Mesothelial cell of epicardium (in vitro differentiated cells): ENCODE results near the gene DGKH. TPM values are rescaled to one million over a fixed set of nuclear protein-coding genes. Genes with fewer than 3 reads are reported as not detected.

Experiments
- DNase-seq, 2 experiments: peaks; one replicate each; pipeline ENCODE4 v3.0.0; 2021; ENCODE audit warnings: low spot score in 2 of 2; ENCODE audit not compliant: unreplicated experiment in 2 of 2
- H3K27ac Mint-ChIP-seq: 2 replicates; pipeline ENCODE4 v1.8.0; 2021; ENCODE audit warnings: mixed read lengths
- H3K27me3 Mint-ChIP-seq: 2 replicates; pipeline ENCODE4 v1.8.0; 2021; ENCODE audit warnings: low read depth, mixed read lengths
- H3K36me3 Mint-ChIP-seq: 2 replicates; pipeline ENCODE4 v1.8.0; 2021; ENCODE audit warnings: mixed read lengths
- H3K4me1 Mint-ChIP-seq: 2 replicates; pipeline ENCODE4 v1.8.0; 2021; ENCODE audit warnings: mixed read lengths
- H3K4me3 Mint-ChIP-seq: 2 replicates; pipeline ENCODE4 v1.8.0; 2021; ENCODE audit warnings: mild to moderate bottlenecking, moderate library complexity, mixed read lengths
- H3K9me3 Mint-ChIP-seq: 2 replicates; pipeline ENCODE4 v1.8.0; 2021; ENCODE audit warnings: mixed read lengths
- CTCF ChIP-seq: fragments of 200-600 bp; sonication (generic); IDR thresholded peaks from one replicate; pipeline ENCODE4 v1.5.0; 2021; ENCODE audit warnings: antibody characterized with exemption; ENCODE audit not compliant: unreplicated experiment
- total RNA-seq: library from RNA; stranded (reverse); gene quantifications from 3 replicates; pipeline ENCODE4 v1.2.1, GENCODE V29; 2021

Gene DGKH
- total RNA-seq, 1 donor from 2014 or later, result 9.2 TPM

- peaks cover 14% of the 10 kb centered on the region for H3K4me1 Mint-ChIP-seq
- no peak for TF ChIP-seq CTCF
- no peak overlapping the region for H3K4me3 Mint-ChIP-seq
- H3K27me3 Mint-ChIP-seq, result no peaks in the 10 kb centered on the region
- no peak overlapping the region for H3K27ac Mint-ChIP-seq
- H3K36me3 Mint-ChIP-seq, result peaks cover 23% of the 10 kb centered on the region
- DNase-seq, result no peak
- H3K9me3 Mint-ChIP-seq, result peaks cover 9% of the 10 kb centered on the region
Observed at GRCh38 chr13:42170029-42170428, 121.6 kb downstream of the DGKH start.

- Mint-ChIP-seq H3K9me3 (peaks cover 9% of the 10 kb centered on the region), H3K4me1 (peaks cover 38% of the 10 kb centered on the region), H3K27me3 (no peaks in the 10 kb centered on the region), H3K27ac (peak overlapping the region; percentile 88), H3K4me3 (no peak overlapping the region), H3K36me3 (peaks cover 16% of the 10 kb centered on the region)
- DNase-seq, result no peak
- TF ChIP-seq CTCF, result no peak
Observed at GRCh38 chr13:42173789-42174343, 125.4 kb downstream of the DGKH start.

GRCh38 chr13:42174344-42175162 lies 126.1 kb downstream of the DGKH start:
- Mint-ChIP-seq H3K4me1 (peaks cover 38% of the 10 kb centered on the region), H3K4me3 (no peak overlapping the region), H3K36me3 (peaks cover 9% of the 10 kb centered on the region), H3K27ac (peak overlapping the region; percentile 88), H3K27me3 (no peaks in the 10 kb centered on the region), H3K9me3 (peaks cover 9% of the 10 kb centered on the region)
- no peak for DNase-seq
- TF ChIP-seq CTCF, result no peak

- Mint-ChIP-seq H3K36me3 (peaks cover 9% of the 10 kb centered on the region), H3K27me3 (no peaks in the 10 kb centered on the region), H3K27ac (peak overlapping the region; percentile 45), H3K4me1 (peaks cover 38% of the 10 kb centered on the region), H3K4me3 (no peak overlapping the region), H3K9me3 (peaks cover 10% of the 10 kb centered on the region)
- no peak for DNase-seq
- TF ChIP-seq CTCF, result no peak
Observed at GRCh38 chr13:42176294-42176693, 127.8 kb downstream of the DGKH start.

GRCh38 chr13:42177189-42177588 lies 128.7 kb downstream of the DGKH start:
- peak overlapping the region; percentile 7 for H3K27ac Mint-ChIP-seq
- H3K27me3 Mint-ChIP-seq, result no peaks in the 10 kb centered on the region
- H3K36me3 Mint-ChIP-seq, result peaks cover 8% of the 10 kb centered on the region
- no peak for DNase-seq
- peaks cover 12% of the 10 kb centered on the region for H3K9me3 Mint-ChIP-seq
- H3K4me1 Mint-ChIP-seq, result peaks cover 38% of the 10 kb centered on the region
- no peak overlapping the region for H3K4me3 Mint-ChIP-seq
- TF ChIP-seq CTCF, result no peak
